ENCODE data around the gene BAIAP2L1. TPM values are rescaled to one million over a fixed set of nuclear protein-coding genes. Genes with fewer than 3 reads are reported as not detected.
"Not testable (repeated sequence)": the region's sequence is repeated elsewhere in the genome, so short reads cannot be mapped to it uniquely, and the experiment has no call there.

BAIAP2L1 gene
- polyA plus RNA-seq, 4 donors = 23.8 to 51.4 (median 33.1) TPM

DNA sequence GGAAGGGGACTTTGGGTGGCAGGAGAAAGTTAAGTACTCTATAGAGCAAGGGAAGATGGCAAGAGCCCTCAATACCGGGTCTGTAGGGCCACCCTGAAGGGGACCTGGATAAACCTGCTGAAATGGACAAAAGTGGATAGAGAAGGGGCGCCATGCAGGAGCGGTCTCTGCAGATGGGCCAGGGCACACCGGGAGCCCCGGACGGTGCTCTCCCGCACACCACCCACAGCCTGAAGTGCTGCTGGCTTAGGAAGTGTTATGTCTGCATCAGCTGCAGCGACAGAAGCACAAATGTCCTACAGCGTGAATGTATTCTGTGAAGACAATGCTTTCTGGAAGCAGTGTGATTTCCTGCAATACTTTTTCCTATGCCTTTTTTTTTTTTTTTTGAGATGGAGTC lies 81.7 kb downstream of the BAIAP2L1 start:
- DNase-seq (no peak), FAIRE-seq (no peak)
- Histone ChIP-seq H3K4me1 (ENCODE audit: control insufficient read depth in 3 of 3, insufficient read depth in 2 of 3, low read depth in 1 of 3, low read length in 2 of 3) (peaks cover 0 to 10% (median 2%) of the 10 kb centered on the region in 3 donors), H3K27ac (ENCODE audit: low read depth in 1 of 3, low read length in 2 of 3) (no peak overlapping the region), H3K27me3 (ENCODE audit: control insufficient read depth in 3 of 3, insufficient read depth in 3 of 3, low read length in 3 of 3) (no peaks in the 10 kb centered on the region), H3K9me3 (ENCODE audit: control insufficient read depth in 2 of 2, insufficient read depth in 1 of 2, low read depth in 1 of 2, low read length in 1 of 2) (peaks cover 0 to 6% of the 10 kb centered on the region in 2 donors), H3K4me3 (ENCODE audit: low read depth in 1 of 3, low read length in 3 of 3) (no peak overlapping the region), H3K36me3 (ENCODE audit: control insufficient read depth in 3 of 3, insufficient read depth in 2 of 3, low read depth in 1 of 3, low read length in 3 of 3) (peaks cover 0 to 57% (median 3%) of the 10 kb centered on the region in 3 donors)
- WGBS, 3 donors = 92 to 98% (median 94%) methylated on average over 9 of the region's 9 CpGs

DNA sequence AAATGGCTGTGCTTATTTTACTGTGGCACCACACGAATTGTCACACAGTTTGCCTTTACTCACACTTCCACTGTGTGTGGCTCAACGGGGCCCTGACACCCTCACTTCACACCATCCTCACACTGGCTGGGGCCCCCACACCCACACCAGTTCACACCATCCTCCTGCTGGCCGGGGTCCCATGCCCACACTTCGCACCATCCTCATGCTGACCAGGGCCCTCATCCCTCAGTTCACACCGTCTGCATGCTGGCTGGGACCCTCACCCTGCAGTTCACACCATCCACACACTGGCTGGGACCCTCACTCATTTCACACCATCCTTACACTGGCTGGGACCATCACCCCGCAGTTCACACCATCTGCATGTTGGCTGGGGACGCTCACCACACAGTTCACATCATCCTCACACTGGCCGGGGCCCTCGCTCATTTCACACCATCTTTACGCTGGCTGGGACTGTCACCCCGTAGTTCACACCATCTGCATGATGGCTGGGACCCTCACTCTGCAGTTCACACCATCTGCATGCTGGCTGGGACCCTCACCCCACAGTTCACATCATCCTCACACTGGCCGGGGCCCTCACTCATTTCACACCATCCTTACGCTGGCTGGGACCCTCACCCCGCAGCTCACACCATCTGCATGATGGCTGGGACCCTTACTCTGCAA lies 83.4 kb downstream of the BAIAP2L1 start:
- Histone ChIP-seq H3K36me3 (ENCODE audit: control insufficient read depth in 3 of 3, insufficient read depth in 2 of 3, low read depth in 1 of 3, low read length in 3 of 3) (peaks cover 0 to 62% (median 3%) of the 10 kb centered on the region in 3 donors), H3K27ac (ENCODE audit: low read depth in 1 of 3, low read length in 2 of 3) (no peak overlapping the region), H3K4me1 (ENCODE audit: control insufficient read depth in 3 of 3, insufficient read depth in 2 of 3, low read depth in 1 of 3, low read length in 2 of 3) (peaks cover 0 to 5% (median 1%) of the 10 kb centered on the region in 3 donors), H3K27me3 (ENCODE audit: control insufficient read depth in 3 of 3, insufficient read depth in 3 of 3, low read length in 3 of 3) (no peaks in the 10 kb centered on the region), H3K9me3 (ENCODE audit: control insufficient read depth in 2 of 2, insufficient read depth in 1 of 2, low read depth in 1 of 2, low read length in 1 of 2) (peaks cover 0 to 6% of the 10 kb centered on the region in 2 donors), H3K4me3 (ENCODE audit: low read depth in 1 of 3, low read length in 3 of 3) (no peak overlapping the region)
- DNase-seq = no peak
- WGBS, 3 donors = 92 to 96% (median 95%) methylated on average over 14 of the region's 14 CpGs
- FAIRE-seq = no peak

DNA sequence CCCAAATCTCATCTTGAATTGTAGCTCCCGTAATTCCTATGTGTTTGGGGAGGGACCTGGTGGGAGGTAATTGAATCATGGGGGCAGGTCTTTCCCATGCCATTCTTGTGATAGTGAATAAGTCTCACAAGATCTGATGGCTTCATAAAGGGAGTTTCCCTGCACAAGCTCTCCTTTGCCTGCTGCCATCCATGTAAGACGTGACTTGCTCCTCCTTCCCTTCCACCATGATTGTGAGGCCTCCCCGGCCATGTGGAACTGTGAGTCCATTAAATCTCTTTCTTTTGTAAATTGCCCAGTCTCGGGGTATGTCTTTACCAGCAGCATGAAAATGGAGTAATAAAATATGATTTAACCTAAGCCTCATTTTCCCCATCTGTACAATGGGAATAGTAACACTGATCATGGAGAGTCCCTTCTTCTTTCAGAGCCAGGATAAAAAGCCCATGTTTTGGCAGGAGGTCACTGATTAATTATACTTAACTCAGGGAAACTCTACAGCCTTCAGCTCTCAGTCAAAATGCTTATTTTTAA lies 84.8 kb downstream of the BAIAP2L1 start:
- WGBS, 3 donors = 90 to 97% (median 93%) methylated on average over 4 of the region's 4 CpGs

DNA sequence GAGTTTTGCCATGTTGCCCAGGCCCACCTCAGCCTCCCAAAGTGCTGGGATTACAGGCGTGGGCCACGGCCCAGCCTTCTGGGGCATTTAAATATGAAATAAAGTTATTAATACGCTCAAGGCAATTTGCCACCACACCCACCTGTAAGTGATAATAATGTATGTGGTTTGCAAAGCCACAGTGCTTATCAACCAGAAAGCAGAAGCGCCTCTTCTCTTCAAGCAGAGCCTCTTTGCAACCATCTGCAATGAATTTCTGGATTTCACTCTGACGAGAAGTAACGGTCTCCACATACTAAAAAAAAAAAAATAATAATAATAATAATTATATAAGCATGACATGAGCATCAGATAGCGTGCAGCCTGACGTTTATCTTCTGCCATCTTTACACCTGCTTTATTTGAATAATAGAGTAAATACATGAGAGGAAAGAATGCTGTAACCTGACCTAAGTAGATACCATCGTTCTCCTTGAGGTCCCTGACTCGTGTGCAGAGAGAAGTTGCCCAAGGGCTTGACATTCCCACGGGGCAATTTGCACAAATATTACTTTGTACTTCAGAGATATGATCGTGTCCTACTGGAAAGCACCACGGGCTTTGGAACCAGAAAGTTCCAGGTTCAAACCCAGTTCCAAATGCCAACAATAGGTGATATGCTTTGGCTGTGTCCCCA lies 85.4 kb downstream of the BAIAP2L1 start:
- WGBS, 3 donors = 69 to 80% (median 73%) methylated on average over 13 of the region's 13 CpGs
- no peaks in the 10 kb centered on the region for H3K27me3 ChIP-seq (ENCODE audit: control insufficient read depth in 3 of 3, insufficient read depth in 3 of 3, low read length in 3 of 3)
- H3K4me3 ChIP-seq (ENCODE audit: low read depth in 1 of 3, low read length in 3 of 3) = no peak overlapping the region
- H3K4me1 ChIP-seq (ENCODE audit: control insufficient read depth in 3 of 3, insufficient read depth in 2 of 3, low read depth in 1 of 3, low read length in 2 of 3) = no peaks in the 10 kb centered on the region
- no peak for DNase-seq
- H3K27ac ChIP-seq (ENCODE audit: low read depth in 1 of 3, low read length in 2 of 3) = no peak overlapping the region
- no peak for FAIRE-seq
- H3K9me3 ChIP-seq (ENCODE audit: control insufficient read depth in 2 of 2, insufficient read depth in 1 of 2, low read depth in 1 of 2, low read length in 1 of 2) = peaks cover 0 to 6% of the 10 kb centered on the region in 2 donors
- H3K36me3 ChIP-seq (ENCODE audit: control insufficient read depth in 3 of 3, insufficient read depth in 2 of 3, low read depth in 1 of 3, low read length in 3 of 3) = peaks cover 0 to 72% (median 3%) of the 10 kb centered on the region in 3 donors

More for the DNA sequence above, 84.8 kb downstream of the BAIAP2L1 start:
- peaks cover 0 to 69% (median 3%) of the 10 kb centered on the region in 3 donors for H3K36me3 ChIP-seq (ENCODE audit: control insufficient read depth in 3 of 3, insufficient read depth in 2 of 3, low read depth in 1 of 3, low read length in 3 of 3)
- not testable (repeated sequence) for FAIRE-seq; H3K4me1 ChIP-seq (ENCODE audit: control insufficient read depth in 3 of 3, insufficient read depth in 2 of 3, low read depth in 1 of 3, low read length in 2 of 3); H3K27ac ChIP-seq (ENCODE audit: low read depth in 1 of 3, low read length in 2 of 3); H3K9me3 ChIP-seq (ENCODE audit: control insufficient read depth in 2 of 2, insufficient read depth in 1 of 2, low read depth in 1 of 2, low read length in 1 of 2); DNase-seq; H3K27me3 ChIP-seq (ENCODE audit: control insufficient read depth in 3 of 3, insufficient read depth in 3 of 3, low read length in 3 of 3); H3K4me3 ChIP-seq (ENCODE audit: low read depth in 1 of 3, low read length in 3 of 3)

- DNase-seq (no peak), FAIRE-seq (no peak)
- H3K27ac ChIP-seq (ENCODE audit: low read depth in 1 of 3, low read length in 2 of 3) = no peak overlapping the region
- no peak overlapping the region for H3K4me3 ChIP-seq (ENCODE audit: low read depth in 1 of 3, low read length in 3 of 3)
- H3K4me1 ChIP-seq (ENCODE audit: control insufficient read depth in 3 of 3, insufficient read depth in 2 of 3, low read depth in 1 of 3, low read length in 2 of 3) = no peaks in the 10 kb centered on the region
- H3K27me3 ChIP-seq (ENCODE audit: control insufficient read depth in 3 of 3, insufficient read depth in 3 of 3, low read length in 3 of 3) = no peaks in the 10 kb centered on the region
- H3K9me3 ChIP-seq (ENCODE audit: control insufficient read depth in 2 of 2, insufficient read depth in 1 of 2, low read depth in 1 of 2, low read length in 1 of 2) = peaks cover 0 to 6% of the 10 kb centered on the region in 2 donors
- 86 to 93% (median 86%) methylated on average over 11 of the region's 11 CpGs for WGBS, 3 donors
- H3K36me3 ChIP-seq (ENCODE audit: control insufficient read depth in 3 of 3, insufficient read depth in 2 of 3, low read depth in 1 of 3, low read length in 3 of 3) = peaks cover 3 to 71% (median 4%) of the 10 kb centered on the region in 3 donors
Observed at GRCh38 chr7:98314469-98314868, 86.4 kb downstream of the BAIAP2L1 start.

GRCh38 chr7:98312201-98312600 lies 88.7 kb downstream of the BAIAP2L1 start:
- peaks cover 0 to 3% of the 10 kb centered on the region in 2 donors for H3K9me3 ChIP-seq (ENCODE audit: control insufficient read depth in 2 of 2, insufficient read depth in 1 of 2, low read depth in 1 of 2, low read length in 1 of 2)
- no peak for DNase-seq
- H3K36me3 ChIP-seq (ENCODE audit: control insufficient read depth in 3 of 3, insufficient read depth in 2 of 3, low read depth in 1 of 3, low read length in 3 of 3) = peaks cover 3 to 72% (median 13%) of the 10 kb centered on the region in 3 donors
- no peaks in the 10 kb centered on the region for H3K4me1 ChIP-seq (ENCODE audit: control insufficient read depth in 3 of 3, insufficient read depth in 2 of 3, low read depth in 1 of 3, low read length in 2 of 3)
- H3K27ac ChIP-seq (ENCODE audit: low read depth in 1 of 3, low read length in 2 of 3) = no peak overlapping the region
- 73 to 77% (median 76%) methylated on average over 7 of the region's 7 CpGs for WGBS, 3 donors
- H3K27me3 ChIP-seq (ENCODE audit: control insufficient read depth in 3 of 3, insufficient read depth in 3 of 3, low read length in 3 of 3) = no peaks in the 10 kb centered on the region
- no peak for FAIRE-seq
- H3K4me3 ChIP-seq (ENCODE audit: low read depth in 1 of 3, low read length in 3 of 3) = no peak overlapping the region

DNA sequence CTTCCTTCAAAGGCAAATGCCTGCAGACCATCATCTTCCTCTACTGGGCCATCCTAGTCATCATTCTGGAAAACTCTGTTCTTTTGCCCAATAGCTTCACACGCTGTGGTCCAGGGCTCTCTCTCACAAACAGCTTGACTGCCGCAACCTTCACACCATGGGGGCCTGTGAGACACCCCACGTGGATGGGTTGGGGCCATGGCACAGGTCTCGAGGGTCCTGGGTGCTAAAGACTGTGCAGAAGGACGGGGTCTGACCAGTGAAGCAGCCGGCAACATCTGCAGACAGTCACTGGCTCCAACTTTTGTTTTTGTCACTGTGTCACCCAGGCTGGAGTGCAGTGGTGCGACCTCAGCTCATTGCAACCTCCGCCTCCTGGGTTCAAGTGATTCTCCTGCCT lies 91.3 kb downstream of the BAIAP2L1 start:
- DNase-seq = no peak
- H3K4me1 ChIP-seq (ENCODE audit: control insufficient read depth in 3 of 3, insufficient read depth in 2 of 3, low read depth in 1 of 3, low read length in 2 of 3) = peaks cover 0 to 6% (median 0%) of the 10 kb centered on the region in 3 donors
- no peak for FAIRE-seq
- H3K4me3 ChIP-seq (ENCODE audit: low read depth in 1 of 3, low read length in 3 of 3) = no peak overlapping the region
- no peaks in the 10 kb centered on the region for H3K27me3 ChIP-seq (ENCODE audit: control insufficient read depth in 3 of 3, insufficient read depth in 3 of 3, low read length in 3 of 3)
- no peak overlapping the region for H3K27ac ChIP-seq (ENCODE audit: low read depth in 1 of 3, low read length in 2 of 3)
- H3K9me3 ChIP-seq (ENCODE audit: control insufficient read depth in 2 of 2, insufficient read depth in 1 of 2, low read depth in 1 of 2, low read length in 1 of 2) = no peaks in the 10 kb centered on the region
- WGBS, 3 donors = 93 to 95% (median 94%) methylated on average over 8 of the region's 8 CpGs
- peaks cover 2 to 75% (median 13%) of the 10 kb centered on the region in 3 donors for H3K36me3 ChIP-seq (ENCODE audit: control insufficient read depth in 3 of 3, insufficient read depth in 2 of 3, low read depth in 1 of 3, low read length in 3 of 3)

DNA sequence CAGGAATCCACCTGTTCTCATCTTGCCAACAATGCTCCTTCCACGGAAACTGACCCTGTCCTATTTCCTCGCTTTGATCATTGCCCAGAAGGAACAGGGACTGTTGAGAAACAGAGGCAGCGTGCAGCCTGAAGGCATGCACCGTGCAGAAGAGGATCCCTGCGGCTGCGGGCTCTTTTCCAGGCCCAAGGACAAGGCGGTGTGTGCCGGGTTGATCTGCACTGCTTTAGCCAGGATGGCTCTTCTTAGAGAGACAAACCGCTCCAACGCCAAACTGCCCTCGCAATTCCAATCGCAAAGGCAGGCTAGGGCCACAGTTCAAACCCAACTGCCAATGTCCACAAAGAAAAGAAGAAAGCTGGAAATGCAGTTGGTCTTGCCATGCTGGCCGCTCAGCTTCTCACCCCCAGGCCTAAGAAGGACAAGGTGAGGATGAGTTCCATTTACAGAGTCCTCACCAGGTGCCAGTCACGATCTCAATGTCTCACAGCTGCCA lies 92.9 kb downstream of the BAIAP2L1 start:
- H3K9me3 ChIP-seq (ENCODE audit: control insufficient read depth in 2 of 2, insufficient read depth in 1 of 2, low read depth in 1 of 2, low read length in 1 of 2) = no peaks in the 10 kb centered on the region
- 93 to 97% (median 95%) methylated on average over 14 of the region's 14 CpGs for WGBS, 3 donors

More for the DNA sequence above, 92.9 kb downstream of the BAIAP2L1 start:
- Histone ChIP-seq H3K36me3 (ENCODE audit: control insufficient read depth in 3 of 3, insufficient read depth in 2 of 3, low read depth in 1 of 3, low read length in 3 of 3) (peaks cover 2 to 77% (median 19%) of the 10 kb centered on the region in 3 donors), H3K27me3 (ENCODE audit: control insufficient read depth in 3 of 3, insufficient read depth in 3 of 3, low read length in 3 of 3) (no peaks in the 10 kb centered on the region), H3K27ac (ENCODE audit: low read depth in 1 of 3, low read length in 2 of 3) (no peak overlapping the region), H3K4me1 (ENCODE audit: control insufficient read depth in 3 of 3, insufficient read depth in 2 of 3, low read depth in 1 of 3, low read length in 2 of 3) (peaks cover 0 to 8% (median 0%) of the 10 kb centered on the region in 3 donors), H3K4me3 (ENCODE audit: low read depth in 1 of 3, low read length in 3 of 3) (no peak overlapping the region)
- no peak for FAIRE-seq
- DNase-seq = no peak

Data from small intestine (tissue), 7 donors.